Measurements from ENCODE around the gene TCTN2. TPM values are rescaled to one million over a fixed set of nuclear protein-coding genes. Genes with fewer than 3 reads are reported as not detected.

TCTN2 gene
- total and polyA plus RNA-seq, 2 donors (not counting 1 experiment from before 2014, with no cell fraction given), result 8.5 to 22.8 TPM

DNA sequence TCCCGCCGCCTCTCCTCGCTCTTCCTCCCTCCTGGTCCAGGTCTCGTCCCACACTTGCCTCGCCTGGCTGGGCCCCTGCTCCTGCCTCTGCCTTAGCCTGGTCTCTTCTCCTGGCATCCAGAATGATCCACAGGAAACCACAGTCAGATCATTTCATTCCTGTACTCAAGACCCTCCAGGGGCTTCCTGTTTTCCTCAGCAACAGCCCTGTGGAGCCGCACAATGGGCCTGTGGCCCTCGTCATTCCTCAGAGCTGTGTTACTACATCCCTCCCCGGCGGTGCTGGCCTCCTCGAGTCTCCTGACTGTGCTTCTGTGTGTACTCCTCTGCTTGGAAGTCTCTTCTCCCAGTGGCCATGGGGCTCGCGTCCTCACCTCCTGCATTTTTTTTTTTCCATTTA, 61.3 kb downstream of the TCTN2 start:
- CTCF ChIA-PET, result no interaction called here
- Histone ChIP-seq H2AFZ (ENCODE audit: insufficient read depth, low read depth, low read length, poor library complexity, severe bottlenecking) (no peak overlapping the region), H3K79me2 (ENCODE audit: control insufficient read depth, insufficient read depth, low read length) (peaks cover 6% of the 10 kb centered on the region), H3K4me2 (replicated peaks; ENCODE audit: low read depth, low read length, poor library complexity, severe bottlenecking) (no peak overlapping the region), H3K4me3 (ENCODE audit: control extremely low read depth in 1 of 5, extremely low read depth in 1 of 5, insufficient read depth in 1 of 5, low read depth in 2 of 5, low read length in 4 of 5) (no peak overlapping the region), H3K27ac (ENCODE audit: low read length in 2 of 2) (no peak overlapping the region), H3K4me1 (ENCODE audit: control insufficient read depth in 2 of 2, insufficient read depth in 2 of 2, low read length in 2 of 2) (peaks cover 4 to 8% of the 10 kb centered on the region in 2 donors), H3K9ac (ENCODE audit: low read length) (no peak overlapping the region), H3K36me3 (replicated peaks in 1 of 2; ENCODE audit: control extremely low read depth in 1 of 2, control insufficient read depth in 1 of 2, extremely low read depth in 1 of 2, insufficient read depth in 2 of 2, low read length in 1 of 2) (peaks cover 13 to 76% of the 10 kb centered on the region in 2 experiments), H4K20me1 (ENCODE audit: control insufficient read depth, insufficient read depth, low read length, poor library complexity, severe bottlenecking) (no peaks in the 10 kb centered on the region), H3K9me3 (ENCODE audit: control extremely low read depth in 1 of 3, control insufficient read depth in 2 of 3, insufficient read depth in 1 of 3, low read length in 2 of 3) (no peaks in the 10 kb centered on the region), H3K27me3 (replicated peaks in 1 of 4; ENCODE audit: control extremely low read depth in 1 of 4, control insufficient read depth in 3 of 4, insufficient read depth in 4 of 4, low read length in 3 of 4) (no peaks in the 10 kb centered on the region)
- no peaks in the 10 kb centered on the region for H3K27me3 Mint-ChIP-seq
- TF ChIP-seq, protein P1, sequence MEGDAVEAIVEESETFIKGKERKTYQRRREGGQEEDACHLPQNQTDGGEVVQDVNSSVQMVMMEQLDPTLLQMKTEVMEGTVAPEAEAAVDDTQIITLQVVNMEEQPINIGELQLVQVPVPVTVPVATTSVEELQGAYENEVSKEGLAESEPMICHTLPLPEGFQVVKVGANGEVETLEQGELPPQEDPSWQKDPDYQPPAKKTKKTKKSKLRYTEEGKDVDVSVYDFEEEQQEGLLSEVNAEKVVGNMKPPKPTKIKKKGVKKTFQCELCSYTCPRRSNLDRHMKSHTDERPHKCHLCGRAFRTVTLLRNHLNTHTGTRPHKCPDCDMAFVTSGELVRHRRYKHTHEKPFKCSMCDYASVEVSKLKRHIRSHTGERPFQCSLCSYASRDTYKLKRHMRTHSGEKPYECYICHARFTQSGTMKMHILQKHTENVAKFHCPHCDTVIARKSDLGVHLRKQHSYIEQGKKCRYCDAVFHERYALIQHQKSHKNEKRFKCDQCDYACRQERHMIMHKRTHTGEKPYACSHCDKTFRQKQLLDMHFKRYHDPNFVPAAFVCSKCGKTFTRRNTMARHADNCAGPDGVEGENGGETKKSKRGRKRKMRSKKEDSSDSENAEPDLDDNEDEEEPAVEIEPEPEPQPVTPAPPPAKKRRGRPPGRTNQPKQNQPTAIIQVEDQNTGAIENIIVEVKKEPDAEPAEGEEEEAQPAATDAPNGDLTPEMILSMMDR (IDR thresholded peaks at IDR 0.05), result no peak
- TF ChIP-seq EZH2 (IDR thresholded peaks at IDR 0.05; ENCODE audit: borderline replicate concordance, insufficient read depth, low read depth, low read length, poor library complexity, severe bottlenecking), result no peak
- no peak overlapping the region for H3K27ac Mint-ChIP-seq
- H3K4me1 Mint-ChIP-seq, result peaks cover 9% of the 10 kb centered on the region
- ATAC-seq (ENCODE audit: low read depth) (no peak), DNase-seq (no peak)
- POLR2A ChIA-PET, result no interaction called here
- intact Hi-C loops (cut with micrococcal nuclease), result no loop called here
- no peaks in the 10 kb centered on the region for H3K9me3 Mint-ChIP-seq (ENCODE audit: insufficient read depth)
- WGBS (ENCODE audit: insufficient coverage), result 95% methylated on average over 12 of the region's 12 CpGs
- no peak overlapping the region for H3K4me3 Mint-ChIP-seq

- Mint-ChIP-seq H3K4me1 (peaks cover 16% of the 10 kb centered on the region), H3K27ac (no peak overlapping the region), H3K9me3 (ENCODE audit: insufficient read depth) (no peaks in the 10 kb centered on the region), H3K27me3 (no peaks in the 10 kb centered on the region), H3K4me3 (no peak overlapping the region)
- no peak overlapping the region for H3K4me2 ChIP-seq (replicated peaks; ENCODE audit: low read depth, low read length, poor library complexity, severe bottlenecking)
- no peak overlapping the region for H3K9ac ChIP-seq (ENCODE audit: low read length)
- peaks cover 9 to 12% of the 10 kb centered on the region in 2 donors for H3K4me1 ChIP-seq (ENCODE audit: control insufficient read depth in 2 of 2, insufficient read depth in 2 of 2, low read length in 2 of 2)
- H3K36me3 ChIP-seq (replicated peaks in 1 of 2; ENCODE audit: control extremely low read depth in 1 of 2, control insufficient read depth in 1 of 2, extremely low read depth in 1 of 2, insufficient read depth in 2 of 2, low read length in 1 of 2), result peaks cover 7 to 71% of the 10 kb centered on the region in 2 experiments
- WGBS (ENCODE audit: insufficient coverage), result 97% methylated on average over 6 of the region's 10 CpGs
- H3K27me3 ChIP-seq (replicated peaks in 1 of 4; ENCODE audit: control extremely low read depth in 1 of 4, control insufficient read depth in 3 of 4, insufficient read depth in 4 of 4, low read length in 3 of 4), result no peaks in the 10 kb centered on the region
- DNase-seq (no peak), ATAC-seq (ENCODE audit: low read depth) (no peak)
- intact Hi-C loops (cut with micrococcal nuclease), result no loop called here
- ChIA-PET POLR2A (interaction anchor here (0.7 kb wide), 1 partner anchor 771 kb away, joined by 4 read pairs; no protein-coding TSS in a partner anchor), CTCF (interaction anchor here (0.7 kb wide), 1 partner anchor 12 kb away, joined by 4 read pairs; no protein-coding TSS in a partner anchor)
- peaks cover 6% of the 10 kb centered on the region for H3K79me2 ChIP-seq (ENCODE audit: control insufficient read depth, insufficient read depth, low read length)
- H4K20me1 ChIP-seq (ENCODE audit: control insufficient read depth, insufficient read depth, low read length, poor library complexity, severe bottlenecking), result no peaks in the 10 kb centered on the region
- H3K9me3 ChIP-seq (ENCODE audit: control extremely low read depth in 1 of 3, control insufficient read depth in 2 of 3, insufficient read depth in 1 of 3, low read length in 2 of 3), result no peaks in the 10 kb centered on the region
- no peak overlapping the region for H3K27ac ChIP-seq (ENCODE audit: low read length in 2 of 2)
- no peak overlapping the region for H2AFZ ChIP-seq (ENCODE audit: insufficient read depth, low read depth, low read length, poor library complexity, severe bottlenecking)
- TF ChIP-seq EZH2 (IDR thresholded peaks at IDR 0.05; ENCODE audit: borderline replicate concordance, insufficient read depth, low read depth, low read length, poor library complexity, severe bottlenecking), result no peak
- TF ChIP-seq, protein P1 (IDR thresholded peaks at IDR 0.05), result no peak
- H3K4me3 ChIP-seq (ENCODE audit: control extremely low read depth in 1 of 5, extremely low read depth in 1 of 5, insufficient read depth in 1 of 5, low read depth in 2 of 5, low read length in 4 of 5), result no peak overlapping the region
Measured at GRCh38 chr12:123733229-123733628, 62.3 kb downstream of the TCTN2 start.
